ENCODE measurements around the gene SWI5. TPM values are rescaled to one million over a fixed set of nuclear protein-coding genes. Genes with fewer than 3 reads are reported as not detected.

Gene SWI5
- total and polyA plus RNA-seq, 12 donors, result 13.9 to 46.3 (median 20.8) TPM

- Histone ChIP-seq H3K36me3 (no peaks in the 10 kb centered on the region), H3K4me1 (peaks cover 9 to 33% (median 25%) of the 10 kb centered on the region in 9 donors), H3K4me3 (peak overlapping the region; percentile 1 to 50 (median 24)), H3K27ac (no peak overlapping the region), H3K9me3 (no peaks in the 10 kb centered on the region), H3K27me3 (peaks cover 0 to 31% (median 8%) of the 10 kb centered on the region in 7 donors)
- DNase-seq, result peak; percentile 69 to 86
- TF ChIP-seq CTCF (IDR thresholded peaks at IDR 0.05), result no peak
- WGBS, 2 donors, result 20 to 21% methylated on average over 55 to 81 of the region's 81 CpGs
- peak; percentile 71 to 89 (median 76) for ATAC-seq
- intact Hi-C loops (cut with DNase I), result no loop called here
Measured at GRCh38 chr9:128249908-128250838, 25.9 kb upstream of the SWI5 start.

GRCh38 chr9:128250839-128251731 is 25.0 kb upstream of the SWI5 start:
- intact Hi-C loops (cut with DNase I), result no loop called here
- WGBS, 2 donors, result 24 to 29% methylated on average over 43 of the region's 43 CpGs
- peak overlapping the region; percentile 1 to 50 (median 24) for H3K4me3 ChIP-seq
- DNase-seq (no peak), ATAC-seq (no peak)
- peaks cover 0 to 7% (median 0%) of the 10 kb centered on the region in 9 donors for H3K36me3 ChIP-seq
- peaks cover 0 to 31% (median 8%) of the 10 kb centered on the region in 7 donors for H3K27me3 ChIP-seq
- peaks cover 4 to 24% (median 16%) of the 10 kb centered on the region in 9 donors for H3K4me1 ChIP-seq
- no peak for TF ChIP-seq CTCF (IDR thresholded peaks at IDR 0.05)
- H3K27ac ChIP-seq, result no peak overlapping the region
- no peaks in the 10 kb centered on the region for H3K9me3 ChIP-seq

- Histone ChIP-seq H3K4me1 (peaks cover 2 to 20% (median 13%) of the 10 kb centered on the region in 9 donors), H3K4me3 (no peak overlapping the region), H3K27me3 (peaks cover 0 to 31% (median 8%) of the 10 kb centered on the region in 7 donors), H3K9me3 (no peaks in the 10 kb centered on the region), H3K36me3 (peaks cover 0 to 14% (median 0%) of the 10 kb centered on the region in 9 donors), H3K27ac (no peak overlapping the region)
- DNase-seq (no peak), ATAC-seq (no peak)
- no peak for TF ChIP-seq CTCF (IDR thresholded peaks at IDR 0.05)
- intact Hi-C loops (cut with DNase I), result no loop called here
- 73 to 76% methylated on average over 3 of the region's 3 CpGs for WGBS, 2 donors
Measured at GRCh38 chr9:128251732-128252100, 24.4 kb upstream of the SWI5 start.

Data from heart right ventricle (tissue), 16 donors.